ENCODE results near the gene SEC24A. TPM values are rescaled to one million over a fixed set of nuclear protein-coding genes. Genes with fewer than 3 reads are reported as not detected.
A peak's percentile ranks its signal among the peaks of the same experiment; 100 is the strongest.
"Not testable (repeated sequence)": the region's sequence is repeated elsewhere in the genome, so short reads cannot be mapped to it uniquely, and the experiment has no call there.

SEC24A gene
- total RNA-seq: 10 to 100 TPM; 15.5 to 20.0 TPM

- WGBS: under 1% methylated on average over 65 of the region's 69 CpGs
- Histone ChIP-seq H3K27me3 (replicated peaks; ENCODE audit: insufficient read depth) (no peaks in the 10 kb centered on the region), H3K4me3 (peak within 1 kb of the TSS; percentile 78 to 99), H3K4me1 (replicated peaks) (peaks cover 4% of the 10 kb centered on the region), H3K9me3 (no peaks in the 10 kb centered on the region), H3K36me3 (no peaks in the 10 kb centered on the region), H3K27ac (peak within 1 kb of the TSS; percentile 86 to 88)
- peak; percentile 77 for TF ChIP-seq POLR2AphosphoS5 (IDR thresholded peaks at IDR 0.05)
- TF ChIP-seq CTCF (IDR thresholded peaks at IDR 0.05): peak in 1 of 4 experiments; percentile 31
- TF ChIP-seq POLR2A (IDR thresholded peaks at IDR 0.05): peak; percentile 71
- DNase-seq (ENCODE audit: low spot score): peak; percentile 81
- intact Hi-C loops (cut with DNase I): loop anchor here (1.0 kb wide), 1 partner anchor 17 kb away; no protein-coding TSS in a partner anchor
Measured at GRCh38 chr5:134648425-134649162, at the start of gene SEC24A. Gene SEC24A (plus strand): TSS chr5:134648785. CDS start chr5:134649077, 292 bp downstream.

GRCh38 chr5:134599820-134600219 is 48.8 kb upstream of the SEC24A start:
- H3K27ac ChIP-seq; H3K9me3 ChIP-seq; DNase-seq (ENCODE audit: low spot score); H3K27me3 ChIP-seq (replicated peaks; ENCODE audit: insufficient read depth); intact Hi-C loops (cut with DNase I); H3K36me3 ChIP-seq; H3K4me1 ChIP-seq (replicated peaks); H3K4me3 ChIP-seq: not testable (repeated sequence)
- 91% methylated on average over 3 of the region's 3 CpGs for WGBS

GRCh38 chr5:134600600-134600999 is 48.0 kb upstream of the SEC24A start:
- Histone ChIP-seq H3K4me1 (replicated peaks) (no peaks in the 10 kb centered on the region), H3K27ac (no peak overlapping the region), H3K4me3 (no peak overlapping the region), H3K36me3 (peaks cover 0 to 5% of the 10 kb centered on the region in 2 donors), H3K9me3 (no peaks in the 10 kb centered on the region), H3K27me3 (replicated peaks; ENCODE audit: insufficient read depth) (no peaks in the 10 kb centered on the region)
- no peak for DNase-seq (ENCODE audit: low spot score)
- TF ChIP-seq POLR2A (IDR thresholded peaks at IDR 0.05): no peak
- intact Hi-C loops (cut with DNase I): no loop called here
- 76% methylated on average over 3 of the region's 3 CpGs for WGBS

GRCh38 chr5:134603059-134603458 is 45.5 kb upstream of the SEC24A start:
- 40% methylated on average over 1 of the region's 1 CpG for WGBS
- Histone ChIP-seq H3K27ac (no peak overlapping the region), H3K4me1 (replicated peaks) (no peaks in the 10 kb centered on the region), H3K4me3 (no peak overlapping the region), H3K36me3 (peaks cover 0 to 18% of the 10 kb centered on the region in 2 donors), H3K27me3 (replicated peaks; ENCODE audit: insufficient read depth) (no peaks in the 10 kb centered on the region), H3K9me3 (no peaks in the 10 kb centered on the region)
- TF ChIP-seq POLR2AphosphoS5 (IDR thresholded peaks at IDR 0.05) (no peak), CTCF (IDR thresholded peaks at IDR 0.05) (no peak), POLR2A (IDR thresholded peaks at IDR 0.05) (no peak)
- intact Hi-C loops (cut with DNase I): no loop called here
- DNase-seq (ENCODE audit: low spot score): no peak

GRCh38 chr5:134604908-134605307 is 43.7 kb upstream of the SEC24A start:
- H3K4me1 ChIP-seq (replicated peaks): no peaks in the 10 kb centered on the region
- no peaks in the 10 kb centered on the region for H3K9me3 ChIP-seq
- no peak for DNase-seq (ENCODE audit: low spot score)
- no peak overlapping the region for H3K4me3 ChIP-seq
- H3K27me3 ChIP-seq (replicated peaks; ENCODE audit: insufficient read depth): no peaks in the 10 kb centered on the region
- TF ChIP-seq CTCF (IDR thresholded peaks at IDR 0.05): no peak
- no peak for TF ChIP-seq POLR2AphosphoS5 (IDR thresholded peaks at IDR 0.05)
- no peak for TF ChIP-seq POLR2A (IDR thresholded peaks at IDR 0.05)
- WGBS: 88% methylated on average over 1 of the region's 1 CpG
- peaks cover 0 to 18% of the 10 kb centered on the region in 2 donors for H3K36me3 ChIP-seq
- H3K27ac ChIP-seq: no peak overlapping the region
- intact Hi-C loops (cut with DNase I): no loop called here

GRCh38 chr5:134606726-134607125 is 41.9 kb upstream of the SEC24A start:
- 87% methylated on average over 5 of the region's 5 CpGs for WGBS
- Histone ChIP-seq H3K27me3 (replicated peaks; ENCODE audit: insufficient read depth) (no peaks in the 10 kb centered on the region), H3K9me3 (no peaks in the 10 kb centered on the region), H3K4me1 (replicated peaks) (no peaks in the 10 kb centered on the region), H3K36me3 (peaks cover 0 to 18% of the 10 kb centered on the region in 2 donors), H3K27ac (no peak overlapping the region), H3K4me3 (no peak overlapping the region)
- TF ChIP-seq POLR2AphosphoS5 (IDR thresholded peaks at IDR 0.05): no peak
- DNase-seq (ENCODE audit: low spot score): no peak
- intact Hi-C loops (cut with DNase I): no loop called here

Measured in prostate gland (tissue), 2 donors.